ENCODE measurements around the gene FGF19.

FGF19 gene

DNA sequence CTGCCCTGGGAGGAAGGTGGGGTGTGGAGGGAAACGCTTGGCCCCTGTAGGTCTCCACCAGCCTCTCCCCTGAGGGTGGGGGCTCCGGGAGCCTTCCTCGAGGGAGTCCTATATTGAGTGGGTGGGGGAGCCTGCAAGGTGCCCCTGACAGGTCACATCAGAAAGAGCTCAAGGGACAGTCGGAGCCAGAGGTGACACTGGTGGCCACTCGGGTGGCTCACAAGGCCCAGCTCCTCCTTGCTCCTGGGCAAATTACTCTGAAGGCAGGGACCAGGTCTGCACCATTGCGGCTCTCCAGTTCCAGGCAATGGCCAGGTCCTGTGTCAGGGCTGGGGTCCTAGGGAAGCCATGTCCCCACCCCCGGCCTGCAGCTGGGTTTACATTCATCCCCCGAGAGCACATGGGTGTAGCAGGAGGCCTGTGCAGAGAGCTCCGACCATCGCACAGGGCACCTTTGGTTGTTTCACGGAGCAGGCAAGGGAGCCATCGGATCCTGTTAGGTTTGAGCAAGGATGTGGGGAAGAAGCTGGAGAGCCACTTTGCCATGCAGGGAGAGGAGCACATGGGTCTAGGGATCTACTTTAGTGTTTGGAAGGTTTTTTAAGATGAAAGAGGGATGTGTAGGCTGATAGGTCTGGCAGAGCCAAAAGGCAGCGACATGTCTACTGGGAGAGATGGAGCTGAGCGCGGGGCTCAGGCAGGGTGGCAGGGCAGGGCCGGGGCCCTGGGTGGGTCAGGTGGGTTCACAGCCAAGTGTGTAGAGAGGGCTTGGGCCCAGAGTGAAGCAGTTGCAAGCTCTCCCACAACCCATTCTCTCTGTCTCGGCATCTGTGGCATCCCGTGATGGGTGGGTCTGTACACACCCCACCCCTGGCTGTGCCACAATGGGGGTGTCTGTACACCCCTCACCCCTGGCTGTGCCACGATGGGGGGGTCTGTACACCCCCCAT lies 48.1 kb downstream of the FGF19 start:
- Histone ChIP-seq H4K8ac (ENCODE audit: low read depth, low read length) (no peak overlapping the region), H3K4me3 (ENCODE audit: low read length in 2 of 2) (no peak overlapping the region), H3K9ac (ENCODE audit: low read depth, low read length, poor library complexity) (no peak overlapping the region), H3K9me3 (replicated peaks in 1 of 2; ENCODE audit: control insufficient read depth in 2 of 2, insufficient read depth in 1 of 2, low read depth in 1 of 2, low read length in 2 of 2) (no peaks in the 10 kb centered on the region), H2BK5ac (ENCODE audit: low read length) (peak overlapping the region; percentile 88), H2AK5ac (ENCODE audit: low read depth, low read length) (peak overlapping the region; percentile 95), H2AFZ (ENCODE audit: low read length) (no peak overlapping the region), H2BK15ac (ENCODE audit: low read length) (peak overlapping the region; percentile 86), H3K27me3 (ENCODE audit: control insufficient read depth in 3 of 3, insufficient read depth in 3 of 3, low read depth in 1 of 3, low read length in 3 of 3) (no peaks in the 10 kb centered on the region), H3K79me1 (ENCODE audit: low read depth, low read length) (no peaks in the 10 kb centered on the region), H3K14ac (ENCODE audit: low read length) (peak overlapping the region; percentile 26), H3K18ac (ENCODE audit: low read length) (peak overlapping the region; percentile 87), H2BK120ac (ENCODE audit: low read depth, low read length) (peak overlapping the region; percentile 84), H2BK12ac (ENCODE audit: low read length) (peak overlapping the region; percentile 99), H3K23ac (ENCODE audit: low read depth, low read length, poor library complexity) (no peak overlapping the region), H4K91ac (ENCODE audit: low read depth, low read length, poor library complexity) (no peak overlapping the region), H3K27ac (replicated peaks; ENCODE audit: low read length) (no peak overlapping the region), H3K36me3 (replicated peaks in 1 of 2; ENCODE audit: control insufficient read depth in 2 of 2, insufficient read depth in 2 of 2, low read length in 2 of 2) (peaks cover 13 to 17% of the 10 kb centered on the region in 2 donors), H3K4me1 (ENCODE audit: control insufficient read depth in 2 of 2, insufficient read depth in 1 of 2, low read depth in 1 of 2, low read length in 2 of 2) (peaks cover 20 to 30% of the 10 kb centered on the region in 2 donors), H3K4ac (ENCODE audit: low read length) (peak overlapping the region; percentile 58), H3K4me2 (ENCODE audit: insufficient read depth, low read length, poor library complexity, severe bottlenecking) (no peak overlapping the region)
- no CpG with 5 or more reads among the region's 19 CpGs for WGBS, 2 donors (ENCODE audit: extremely low coverage in 2 of 2, insufficient read length in 2 of 2, insufficient replicate concordance in 1 of 2)
- no peak for DNase-seq (ENCODE audit: low spot score)

DNA sequence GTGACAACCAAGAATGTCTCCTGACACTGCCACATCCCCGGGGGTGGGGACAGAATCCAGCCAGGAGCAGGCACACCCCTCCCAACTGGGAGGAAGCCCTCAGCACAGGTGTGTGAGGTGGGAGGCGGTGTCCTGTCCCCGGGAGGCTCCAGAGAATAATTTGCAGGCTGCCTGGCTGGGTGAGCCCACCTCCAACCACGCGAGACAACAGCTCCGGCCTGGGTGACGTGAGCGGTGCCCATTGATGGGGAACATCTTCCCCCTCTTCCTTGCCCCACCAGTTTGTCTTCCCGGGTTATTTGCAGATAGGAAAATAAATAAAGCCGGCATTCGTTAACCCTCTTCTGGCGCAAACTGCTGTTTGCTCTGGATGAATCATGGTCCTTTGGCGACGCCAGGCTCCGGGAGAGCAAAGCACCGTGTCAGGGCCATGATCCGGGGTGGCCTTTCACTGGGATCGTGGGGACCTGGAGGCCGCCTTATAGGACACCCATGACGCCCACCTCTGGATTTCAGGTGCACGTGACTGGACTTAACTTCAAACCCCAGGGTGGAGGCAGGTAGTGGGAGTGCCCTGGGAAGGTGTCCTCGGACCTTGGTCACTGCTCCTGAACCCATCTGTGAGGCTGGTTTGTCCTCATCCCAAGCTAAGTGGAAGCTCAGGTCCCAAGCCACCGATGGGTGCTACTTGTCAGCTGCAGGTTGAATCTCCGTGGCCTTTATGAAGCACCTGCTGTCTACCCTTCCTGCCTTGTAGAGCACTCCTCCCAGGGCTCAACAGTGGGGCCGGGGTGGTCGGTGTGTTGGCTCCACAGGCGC lies 49.0 kb downstream of the FGF19 start:
- Histone ChIP-seq H3K9ac (ENCODE audit: low read depth, low read length, poor library complexity) (no peak overlapping the region), H3K14ac (ENCODE audit: low read length) (no peak overlapping the region), H3K4me1 (ENCODE audit: control insufficient read depth in 2 of 2, insufficient read depth in 1 of 2, low read depth in 1 of 2, low read length in 2 of 2) (peaks cover 20 to 30% of the 10 kb centered on the region in 2 donors), H3K9me3 (replicated peaks in 1 of 2; ENCODE audit: control insufficient read depth in 2 of 2, insufficient read depth in 1 of 2, low read depth in 1 of 2, low read length in 2 of 2) (no peaks in the 10 kb centered on the region), H2AFZ (ENCODE audit: low read length) (no peak overlapping the region), H3K27me3 (ENCODE audit: control insufficient read depth in 3 of 3, insufficient read depth in 3 of 3, low read depth in 1 of 3, low read length in 3 of 3) (no peaks in the 10 kb centered on the region), H4K91ac (ENCODE audit: low read depth, low read length, poor library complexity) (no peak overlapping the region), H4K8ac (ENCODE audit: low read depth, low read length) (peak overlapping the region; percentile 44), H3K36me3 (replicated peaks in 1 of 2; ENCODE audit: control insufficient read depth in 2 of 2, insufficient read depth in 2 of 2, low read length in 2 of 2) (peaks cover 17 to 20% of the 10 kb centered on the region in 2 donors), H3K4me2 (ENCODE audit: insufficient read depth, low read length, poor library complexity, severe bottlenecking) (no peak overlapping the region), H3K4ac (ENCODE audit: low read length) (no peak overlapping the region), H3K4me3 (ENCODE audit: low read length in 2 of 2) (no peak overlapping the region), H2BK5ac (ENCODE audit: low read length) (no peak overlapping the region), H3K27ac (replicated peaks; ENCODE audit: low read length) (no peak overlapping the region), H2BK15ac (ENCODE audit: low read length) (peak overlapping the region; percentile 86), H3K79me1 (ENCODE audit: low read depth, low read length) (no peaks in the 10 kb centered on the region), H2BK120ac (ENCODE audit: low read depth, low read length) (peak overlapping the region; percentile 84), H2AK5ac (ENCODE audit: low read depth, low read length) (peak overlapping the region; percentile 95), H2BK12ac (ENCODE audit: low read length) (peak overlapping the region; percentile 14), H3K18ac (ENCODE audit: low read length) (peak overlapping the region; percentile 87), H3K23ac (ENCODE audit: low read depth, low read length, poor library complexity) (peak overlapping the region; percentile 10)
- no CpG with 5 or more reads among the region's 27 CpGs for WGBS, 2 donors (ENCODE audit: extremely low coverage in 2 of 2, insufficient read length in 2 of 2, insufficient replicate concordance in 1 of 2)
- DNase-seq (ENCODE audit: low spot score): no peak

DNA sequence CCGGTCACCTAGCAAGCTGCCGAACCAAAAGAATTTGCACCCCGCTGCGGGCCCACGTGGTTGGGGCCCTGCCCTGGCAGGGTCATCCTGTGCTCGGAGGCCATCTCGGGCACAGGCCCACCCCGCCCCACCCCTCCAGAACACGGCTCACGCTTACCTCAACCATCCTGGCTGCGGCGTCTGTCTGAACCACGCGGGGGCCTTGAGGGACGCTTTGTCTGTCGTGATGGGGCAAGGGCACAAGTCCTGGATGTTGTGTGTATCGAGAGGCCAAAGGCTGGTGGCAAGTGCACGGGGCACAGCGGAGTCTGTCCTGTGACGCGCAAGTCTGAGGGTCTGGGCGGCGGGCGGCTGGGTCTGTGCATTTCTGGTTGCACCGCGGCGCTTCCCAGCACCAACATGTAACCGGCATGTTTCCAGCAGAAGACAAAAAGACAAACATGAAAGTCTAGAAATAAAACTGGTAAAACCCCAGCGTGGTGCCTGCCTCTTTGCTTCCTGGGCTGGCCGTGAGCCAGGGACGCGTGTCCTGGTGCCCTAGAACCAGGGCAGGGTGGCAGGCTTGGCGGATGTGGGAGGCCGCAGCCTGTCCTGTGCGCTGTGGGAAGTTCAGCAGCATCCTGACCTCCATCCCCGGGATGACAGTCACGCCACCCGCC lies 49.7 kb downstream of the FGF19 start:
- H3K4me2 ChIP-seq (ENCODE audit: insufficient read depth, low read length, poor library complexity, severe bottlenecking): no peak overlapping the region
- peaks cover 17 to 26% of the 10 kb centered on the region in 2 donors for H3K36me3 ChIP-seq (replicated peaks in 1 of 2; ENCODE audit: control insufficient read depth in 2 of 2, insufficient read depth in 2 of 2, low read length in 2 of 2)
- H3K9ac ChIP-seq (ENCODE audit: low read depth, low read length, poor library complexity): no peak overlapping the region
- no peak overlapping the region for H3K4me3 ChIP-seq (ENCODE audit: low read length in 2 of 2)
- no peaks in the 10 kb centered on the region for H3K9me3 ChIP-seq (replicated peaks in 1 of 2; ENCODE audit: control insufficient read depth in 2 of 2, insufficient read depth in 1 of 2, low read depth in 1 of 2, low read length in 2 of 2)
- H4K8ac ChIP-seq (ENCODE audit: low read depth, low read length): peak overlapping the region; percentile 44
- peak overlapping the region; percentile 83 for H2AK5ac ChIP-seq (ENCODE audit: low read depth, low read length)
- DNase-seq (ENCODE audit: low spot score): no peak
- H3K18ac ChIP-seq (ENCODE audit: low read length): peak overlapping the region; percentile 35
- H3K14ac ChIP-seq (ENCODE audit: low read length): no peak overlapping the region
- H3K79me1 ChIP-seq (ENCODE audit: low read depth, low read length): no peaks in the 10 kb centered on the region
- H2BK120ac ChIP-seq (ENCODE audit: low read depth, low read length): no peak overlapping the region
- H3K4ac ChIP-seq (ENCODE audit: low read length): no peak overlapping the region
- no peaks in the 10 kb centered on the region for H3K27me3 ChIP-seq (ENCODE audit: control insufficient read depth in 3 of 3, insufficient read depth in 3 of 3, low read depth in 1 of 3, low read length in 3 of 3)
- no peak overlapping the region for H2BK5ac ChIP-seq (ENCODE audit: low read length)
- H3K23ac ChIP-seq (ENCODE audit: low read depth, low read length, poor library complexity): peak overlapping the region; percentile 66
- H3K4me1 ChIP-seq (ENCODE audit: control insufficient read depth in 2 of 2, insufficient read depth in 1 of 2, low read depth in 1 of 2, low read length in 2 of 2): peaks cover 20 to 24% of the 10 kb centered on the region in 2 donors
- WGBS, 2 donors (ENCODE audit: extremely low coverage in 2 of 2, insufficient read length in 2 of 2, insufficient replicate concordance in 1 of 2): no CpG with 5 or more reads among the region's 38 CpGs
- H2BK15ac ChIP-seq (ENCODE audit: low read length): no peak overlapping the region
- no peak overlapping the region for H3K27ac ChIP-seq (replicated peaks; ENCODE audit: low read length)
- H2BK12ac ChIP-seq (ENCODE audit: low read length): no peak overlapping the region
- no peak overlapping the region for H4K91ac ChIP-seq (ENCODE audit: low read depth, low read length, poor library complexity)
- no peak overlapping the region for H2AFZ ChIP-seq (ENCODE audit: low read length)

Measured in neuronal stem cell (in vitro differentiated cells).